Endothelial cell of umbilical vein (primary cell): Measurements from ENCODE around the gene KIR3DL3. TPM values are rescaled to one million over a fixed set of nuclear protein-coding genes. Genes with fewer than 3 reads are reported as not detected.

Experiments used
- BruUV-seq: library from RNA; stranded (reverse); fragments of 400-500 nt; replicated peaks from 2 replicates; lab custom pipeline; 2021; lab: Mats Ljungman, UMichigan
- CTCF ChIA-PET: fragments of 300-600, 350-600 bp; sonication (Branson Sonifier 250); formaldehyde crosslinking; loops from one replicate; lab custom pipeline; 2021; ENCODE audit warnings: antibody characterized with exemption, inconsistent platforms; lab: Charles Lee
- POLR2A ChIA-PET: fragments of 300-600, 350-600 bp; sonication (Branson Sonifier 250); formaldehyde crosslinking; loops from one replicate; lab custom pipeline; 2021; ENCODE audit warnings: antibody characterized with exemption, inconsistent platforms; lab: Charles Lee
- DNase-seq: peaks from one replicate; pipeline ENCODE4 v3.0.0-alpha.2; 2011; ENCODE audit warnings: low read depth, low spot score
- FAIRE-seq: peaks from 2 replicates; lab custom pipeline; 2011; peaks lifted over from hg19 to GRCh38; lab: Jason Lieb, UNC
- H2AFZ ChIP-seq: 2 replicates; pipeline ENCODE4 v1.6.0; 2012; ENCODE audit warnings: low read depth, low read length, control low read depth, inconsistent platforms
- H3K27ac ChIP-seq: 2 replicates; pipeline ENCODE4 v1.5.1; 2011; ENCODE audit warnings: low read depth, mild to moderate bottlenecking, control low read depth, low read length, moderate library complexity; ENCODE audit not compliant: insufficient read depth
- H3K27me3 ChIP-seq, 2 experiments: 2 replicates each; pipeline versions ENCODE4 v1.6.0 to v1.6.1; 2011; ENCODE audit warnings: low read length in 2 of 2, mixed read lengths in 1 of 2; ENCODE audit not compliant: control insufficient read depth in 2 of 2, insufficient read depth in 2 of 2
- H3K36me3 ChIP-seq, 2 experiments: 2 replicates in 1 of 2; 3 replicates in 1 of 2; pipeline ENCODE4 v1.5.1; 2011; ENCODE audit warnings: low read length in 2 of 2, mild to moderate bottlenecking in 1 of 2, moderate library complexity in 1 of 2; ENCODE audit not compliant: control insufficient read depth in 2 of 2, insufficient read depth in 2 of 2; ENCODE audit errors: extremely low read depth in 1 of 2
- H3K4me1 ChIP-seq: 3 replicates; pipeline ENCODE4 v1.5.1; 2011; ENCODE audit warnings: mild to moderate bottlenecking, low read length; ENCODE audit not compliant: control insufficient read depth, insufficient read depth; ENCODE audit errors: extremely low read depth
- H3K4me2 ChIP-seq: 2 replicates; pipeline ENCODE4 v1.6.1; 2011; ENCODE audit warnings: low read length, control low read depth, mixed read lengths; ENCODE audit not compliant: insufficient read depth
- H3K4me3 ChIP-seq, 3 experiments: fragments of 200-600 bp in 1 of 3; sonication (generic), shearing (Covaris generic) in 1 of 3; replicated peaks in 1 of 3; 2 replicates each; pipeline ENCODE4 v1.5.1; 2011 to 2016; ENCODE audit warnings: control low read depth in 3 of 3, low read length in 3 of 3, mild to moderate bottlenecking in 2 of 3, inconsistent platforms in 1 of 3, low read depth in 1 of 3, moderate library complexity in 1 of 3; ENCODE audit not compliant: insufficient read depth in 1 of 3
- H3K79me2 ChIP-seq: 2 replicates; pipeline ENCODE4 v1.6.0; 2012; ENCODE audit warnings: low read length, inconsistent platforms; ENCODE audit not compliant: control insufficient read depth, insufficient read depth
- H3K9ac ChIP-seq: replicated peaks from 2 replicates; pipeline ENCODE3; 2011; ENCODE audit warnings: low read length, control low read depth; ENCODE audit not compliant: insufficient read depth; ENCODE audit errors: extremely low read depth
- H3K9me1 ChIP-seq: replicated peaks from 3 replicates; pipeline ENCODE4 v1.6.0; 2011; ENCODE audit warnings: mild to moderate bottlenecking, low read length; ENCODE audit not compliant: control insufficient read depth, insufficient read depth; ENCODE audit errors: extremely low read depth
- H3K9me3 ChIP-seq: replicated peaks from 2 replicates; pipeline ENCODE4 v1.5.1; 2012; ENCODE audit warnings: low read length, inconsistent platforms; ENCODE audit not compliant: control insufficient read depth, insufficient read depth
- H4K20me1 ChIP-seq: replicated peaks from 2 replicates; pipeline ENCODE3; 2011; ENCODE audit warnings: mild to moderate bottlenecking, low read length; ENCODE audit not compliant: control insufficient read depth, insufficient read depth; ENCODE audit errors: extremely low read depth
- EZH2 ChIP-seq: IDR thresholded peaks from 2 replicates; pipeline ENCODE4 v1.6.1; 2012; ENCODE audit warnings: borderline replicate concordance, low read depth, mild to moderate bottlenecking, moderate library complexity, low read length, inconsistent platforms; ENCODE audit not compliant: severe bottlenecking
- FOS ChIP-seq: IDR thresholded peaks from 2 replicates; pipeline ENCODE4 v1.6.1; 2011; ENCODE audit warnings: mild to moderate bottlenecking, low read length, moderate library complexity, borderline replicate concordance; ENCODE audit not compliant: insufficient read depth
- GATA2 ChIP-seq: IDR thresholded peaks from 2 replicates; pipeline ENCODE4 v1.7.0; 2011; ENCODE audit warnings: low read depth, mild to moderate bottlenecking, moderate library complexity, mixed read lengths, low read length; ENCODE audit not compliant: insufficient read length, insufficient read depth
- JUN ChIP-seq: IDR thresholded peaks from 2 replicates; pipeline ENCODE4 v1.6.1; 2011; ENCODE audit warnings: borderline replicate concordance, low read depth; ENCODE audit not compliant: insufficient read length, insufficient read depth
- MYC ChIP-seq: IDR thresholded peaks from one replicate; pipeline ENCODE4 v1.6.1; 2011; ENCODE audit warnings: mild to moderate bottlenecking, low read depth, low read length
- POLR2A ChIP-seq: IDR thresholded peaks from 2 replicates; pipeline ENCODE4 v1.6.1; 2012; ENCODE audit warnings: low read depth, mild to moderate bottlenecking, control low read depth, low read length
- POLR2AphosphoS5 ChIP-seq: IDR thresholded peaks from 2 replicates; pipeline ENCODE4 v1.6.1; 2012; ENCODE audit warnings: low read depth, mild to moderate bottlenecking, control low read depth, low read length, moderate library complexity; ENCODE audit not compliant: insufficient read depth
- dilution Hi-C: fragments of 300-500 bp; cut with MboI; formaldehyde crosslinking; loops from one replicate; pipeline ENCODE4 v1.15.0; 2019; ENCODE audit warnings: low sequenced_read_pairs; ENCODE audit not compliant: extremely low pct_ligation_motif_present
- intact Hi-C: fragments of 100-400 bp; cut with micrococcal nuclease; formaldehyde crosslinking; loops from one replicate; pipeline ENCODE4 v1.10.0; 2022
- polyA plus RNA-seq, 4 experiments: library from polyadenylated mRNA; depleted of rRNA in 3 of 4; stranded (reverse) in 3 of 4; unstranded in 1 of 4; fragments of >200 nt; gene quantifications; 2 replicates each; pipeline versions ENCODE4 v1.2.1 to v1.2.3, GENCODE V29; 2011 to 2012; ENCODE audit warnings: missing spikeins in 1 of 4
- total RNA-seq: library from RNA; stranded (reverse); gene quantifications from 2 replicates; pipeline ENCODE4 v1.2.3, GENCODE V29; 2021
- TF ChIP-seq, protein P1 (sequence below): IDR thresholded peaks from 2 replicates; pipeline ENCODE4 v1.6.1; 2011; ENCODE audit not compliant: insufficient read depth, insufficient read length
- TF ChIP-seq, protein P2 (sequence below), 2 donors: IDR thresholded peaks; 1 replicate in 1 of 2; 2 replicates in 1 of 2; pipeline ENCODE4 v1.5.1; 2011; ENCODE audit warnings: low read length in 2 of 2, mild to moderate bottlenecking in 2 of 2, moderate library complexity in 2 of 2, control low read depth in 1 of 2, inconsistent platforms in 1 of 2, low read depth in 1 of 2; ENCODE audit not compliant: insufficient read depth in 1 of 2; ENCODE audit errors: extremely low read depth in 1 of 2

Gene KIR3DL3
- total and polyA plus RNA-seq, 2 donors (not counting 3 experiments of a cell fraction or from before 2014, with no cell fraction given): not detected

DNA sequence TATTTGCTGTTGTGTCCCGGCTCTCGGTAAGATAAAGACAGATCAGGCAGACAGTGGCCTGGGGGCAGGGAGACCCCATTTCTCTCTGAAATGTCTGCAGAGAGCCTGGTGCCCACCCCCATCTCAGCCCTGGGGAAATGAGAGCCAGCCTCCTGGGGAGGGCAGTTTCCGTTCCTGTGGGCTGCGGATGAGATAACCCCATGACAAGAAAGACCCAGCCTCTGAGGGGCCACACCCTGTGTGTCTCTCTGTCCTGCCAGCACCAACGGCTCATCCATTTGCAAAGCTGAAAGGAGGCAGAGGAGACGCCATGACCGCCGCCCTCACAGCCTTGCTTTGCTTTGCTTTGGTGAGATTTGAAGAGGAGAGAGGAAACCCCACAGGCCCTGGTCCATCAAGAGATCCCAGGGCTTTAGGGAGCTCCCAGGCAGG is 28.1 kb upstream of the KIR3DL3 start:
- ChIA-PET CTCF (no interaction called here), POLR2A (no interaction called here)
- no peak for FAIRE-seq

More for the DNA sequence above, 28.1 kb upstream of the KIR3DL3 start:
- H3K36me3 ChIP-seq: no peaks in the 10 kb centered on the region
- no peak overlapping the region for H3K9ac ChIP-seq
- TF ChIP-seq POLR2A (no peak), GATA2 (no peak), EZH2 (no peak), POLR2AphosphoS5 (no peak), MYC (no peak), JUN (no peak), FOS (no peak)
- TF ChIP-seq, protein P1, sequence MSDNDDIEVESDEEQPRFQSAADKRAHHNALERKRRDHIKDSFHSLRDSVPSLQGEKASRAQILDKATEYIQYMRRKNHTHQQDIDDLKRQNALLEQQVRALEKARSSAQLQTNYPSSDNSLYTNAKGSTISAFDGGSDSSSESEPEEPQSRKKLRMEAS: no peak
- TF ChIP-seq, protein P2, sequence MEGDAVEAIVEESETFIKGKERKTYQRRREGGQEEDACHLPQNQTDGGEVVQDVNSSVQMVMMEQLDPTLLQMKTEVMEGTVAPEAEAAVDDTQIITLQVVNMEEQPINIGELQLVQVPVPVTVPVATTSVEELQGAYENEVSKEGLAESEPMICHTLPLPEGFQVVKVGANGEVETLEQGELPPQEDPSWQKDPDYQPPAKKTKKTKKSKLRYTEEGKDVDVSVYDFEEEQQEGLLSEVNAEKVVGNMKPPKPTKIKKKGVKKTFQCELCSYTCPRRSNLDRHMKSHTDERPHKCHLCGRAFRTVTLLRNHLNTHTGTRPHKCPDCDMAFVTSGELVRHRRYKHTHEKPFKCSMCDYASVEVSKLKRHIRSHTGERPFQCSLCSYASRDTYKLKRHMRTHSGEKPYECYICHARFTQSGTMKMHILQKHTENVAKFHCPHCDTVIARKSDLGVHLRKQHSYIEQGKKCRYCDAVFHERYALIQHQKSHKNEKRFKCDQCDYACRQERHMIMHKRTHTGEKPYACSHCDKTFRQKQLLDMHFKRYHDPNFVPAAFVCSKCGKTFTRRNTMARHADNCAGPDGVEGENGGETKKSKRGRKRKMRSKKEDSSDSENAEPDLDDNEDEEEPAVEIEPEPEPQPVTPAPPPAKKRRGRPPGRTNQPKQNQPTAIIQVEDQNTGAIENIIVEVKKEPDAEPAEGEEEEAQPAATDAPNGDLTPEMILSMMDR (IDR thresholded peaks at IDR 0.05; ENCODE audit: extremely low read depth in 1 of 2, insufficient read depth in 1 of 2, low read depth in 1 of 2, low read length in 2 of 2): no peak
- H3K9me1 ChIP-seq: no peaks in the 10 kb centered on the region
- no peaks in the 10 kb centered on the region for H4K20me1 ChIP-seq
- H3K4me1 ChIP-seq: no peaks in the 10 kb centered on the region
- no TSS peak for BruUV-seq
- no peaks in the 10 kb centered on the region for H3K27me3 ChIP-seq
- no peak overlapping the region for H3K27ac ChIP-seq
- H3K79me2 ChIP-seq: no peaks in the 10 kb centered on the region
- H2AFZ ChIP-seq: no peak overlapping the region
- intact Hi-C loops (no loop called here), dilution Hi-C loops (no loop called here)
- no peaks in the 10 kb centered on the region for H3K9me3 ChIP-seq
- no peak overlapping the region for H3K4me3 ChIP-seq
- DNase-seq: no peak
- H3K4me2 ChIP-seq: no peak overlapping the region
